Psoas muscle (tissue), 8 donors: ENCODE measurements around the gene TMEFF2. TPM values are rescaled to one million over a fixed set of nuclear protein-coding genes. Genes with fewer than 3 reads are reported as not detected.

Experiments used
- ATAC-seq, 4 donors: fragments of 200-7000 bp; cut with Tn5 transposase; one replicate each; pipeline ENCODE4 v1.9.1; 2020; ENCODE audit warnings: moderate library complexity in 3 of 4, mild to moderate bottlenecking in 2 of 4
- DNase-seq, 2 donors: peaks; one replicate each; pipeline ENCODE4 v3.0.0-alpha.2; 2020
- H3K27ac ChIP-seq: fragments of 200-600 bp; one replicate; pipeline ENCODE4 v1.8.0; 2022
- H3K27me3 ChIP-seq, 3 donors: fragments of 200-600 bp in 1 of 3; one replicate each; pipeline versions ENCODE4 v1.6.1 to v1.8.0; 2013 to 2022; ENCODE audit warnings: low read length in 2 of 3, mild to moderate bottlenecking in 2 of 3, moderate library complexity in 1 of 3; ENCODE audit not compliant: insufficient read depth in 3 of 3
- H3K36me3 ChIP-seq, 2 donors: fragments of 200-600 bp in 1 of 2; one replicate each; pipeline versions ENCODE4 v1.6.1 to v1.8.0; 2013 to 2022; ENCODE audit warnings: low read depth in 1 of 2, mild to moderate bottlenecking in 1 of 2, moderate library complexity in 1 of 2; ENCODE audit not compliant: insufficient read depth in 1 of 2
- H3K4me1 ChIP-seq: fragments of 200-600 bp; one replicate; pipeline ENCODE4 v1.8.0; 2022
- H3K4me3 ChIP-seq: fragments of 200-600 bp; one replicate; pipeline ENCODE4 v1.8.0; 2022; ENCODE audit warnings: mild to moderate bottlenecking
- H3K9me3 ChIP-seq: fragments of 200-600 bp; one replicate; pipeline ENCODE4 v1.8.0; 2022
- CTCF ChIP-seq: fragments of 200-600 bp; IDR thresholded peaks from one replicate; pipeline ENCODE4 v1.8.0; 2022; ENCODE audit warnings: antibody characterized with exemption
- WGBS, 3 donors: extraction: QIAGEN DNeasy Blood & Tissue Kit; methylation state at CpG; one replicate each; pipeline versions ENCODE4 v1.1.6 to v1.1.7; 2013; 5-methylcytosine and 5-hydroxymethylcytosine counted together
- intact Hi-C, 2 donors: fragments of 100-400 bp; cut with DNase I; formaldehyde crosslinking; loops; one replicate each; pipeline versions ENCODE4 v1.11.0 to v1.14.2; 2022
- polyA plus RNA-seq, 3 donors: library from polyadenylated mRNA; stranded (reverse); fragments of 200-250 nt; gene quantifications; one replicate each; pipeline ENCODE4 v1.2.3, GENCODE V29; 2013
- total RNA-seq, 4 donors: library from RNA; stranded (reverse); fragmentation: NEBNext Ultra II Directional in 2 of 4; extraction: Animal tissue kit (Norgen Biotek cat#: 25700) in 2 of 4; gene quantifications; one replicate each; pipeline versions ENCODE4 v1.2.1 to v1.2.4, GENCODE V29; 2021 to 2023
- donor health status: healthy with polysubstance abuse.
- donor health status: DM: no; HTN: no; CAD: no; lungs with moderate emphysema.
- donor health status: Bipolar disorder and iron deficiency.
- donor health status: healthy.
- donor health status: DM: yes; HTN: yes; CAD: no.
- donor health status: DM: no; HTN: no; CAD: no.
- donor health status: DM: no; HTN: no; CAD: no.
- donor health status: DM: yes; HTN: yes; CAD: no.

The TMEFF2 gene
- total and polyA plus RNA-seq, 7 donors: 0.07 to 0.47 (median 0.16) TPM; not detected in 4

DNA sequence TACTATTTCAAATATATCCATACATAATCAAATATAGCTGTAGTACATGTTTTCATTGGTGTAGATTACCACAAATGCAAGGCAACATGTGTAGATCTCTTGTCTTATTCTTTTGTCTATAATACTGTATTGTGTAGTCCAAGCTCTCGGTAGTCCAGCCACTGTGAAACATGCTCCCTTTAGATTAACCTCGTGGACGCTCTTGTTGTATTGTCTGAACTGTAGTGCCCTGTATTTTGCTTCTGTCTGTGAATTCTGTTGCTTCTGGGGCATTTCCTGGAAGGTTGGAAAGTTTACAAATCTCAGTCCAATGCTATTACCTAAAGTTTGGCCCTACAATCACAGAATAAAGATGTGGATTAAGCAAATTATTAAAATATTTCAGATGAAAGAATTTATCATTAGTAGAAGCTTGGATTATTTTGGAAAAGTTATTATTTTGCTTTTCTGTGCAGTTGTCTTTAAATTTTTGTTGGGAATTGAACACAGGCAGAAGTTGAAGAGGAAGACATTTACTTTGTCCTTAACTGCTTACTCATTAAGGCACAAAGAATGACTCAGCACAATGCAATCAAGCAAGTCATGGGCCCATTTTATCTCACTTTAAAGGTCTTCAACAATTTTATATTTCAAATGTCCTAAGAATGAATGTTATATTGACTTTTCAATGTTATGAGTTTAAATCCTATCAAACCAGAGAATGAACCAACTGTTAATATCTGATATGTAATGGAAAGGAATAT is 244.4 kb downstream of the TMEFF2 start:
- no peaks in the 10 kb centered on the region for H3K4me1 ChIP-seq
- H3K4me3 ChIP-seq: no peak overlapping the region
- H3K36me3 ChIP-seq: no peaks in the 10 kb centered on the region
- no peaks in the 10 kb centered on the region for H3K27me3 ChIP-seq
- ATAC-seq: no peak
- TF ChIP-seq CTCF: no peak
- intact Hi-C loops: no loop called here
- no peak overlapping the region for H3K27ac ChIP-seq
- WGBS, 3 donors: 72 to 86% (median 79%) methylated on average over 3 of the region's 3 CpGs
- H3K9me3 ChIP-seq: no peaks in the 10 kb centered on the region
- no peak for DNase-seq

DNA sequence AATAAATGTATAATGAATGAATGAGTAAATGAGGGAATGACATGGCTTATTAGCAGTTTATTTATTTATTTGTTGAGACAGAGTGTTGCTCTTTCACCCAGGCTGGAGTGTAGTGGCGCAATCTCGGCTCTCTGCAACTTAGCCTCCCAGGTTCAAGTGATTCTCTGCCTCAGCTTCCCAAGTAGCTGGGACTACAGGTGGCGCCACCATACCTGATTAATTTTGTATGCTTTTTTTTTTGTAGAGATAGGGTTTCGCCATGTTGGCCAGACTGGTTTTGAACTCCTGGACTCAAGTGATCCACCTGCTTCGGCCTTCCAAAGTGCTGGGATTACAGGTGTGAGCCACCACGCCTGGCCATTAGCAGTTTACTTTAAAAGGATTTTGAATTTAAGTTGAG is 247.5 kb downstream of the TMEFF2 start:
- Histone ChIP-seq H3K27ac (no peak overlapping the region), H3K4me1 (no peaks in the 10 kb centered on the region), H3K27me3 (no peaks in the 10 kb centered on the region), H3K9me3 (no peaks in the 10 kb centered on the region), H3K4me3 (no peak overlapping the region), H3K36me3 (no peaks in the 10 kb centered on the region)
- ATAC-seq (no peak), DNase-seq (no peak)
- intact Hi-C loops: no loop called here
- TF ChIP-seq CTCF: no peak
- 94 to 99% (median 97%) methylated on average over 6 of the region's 6 CpGs for WGBS, 3 donors

DNA sequence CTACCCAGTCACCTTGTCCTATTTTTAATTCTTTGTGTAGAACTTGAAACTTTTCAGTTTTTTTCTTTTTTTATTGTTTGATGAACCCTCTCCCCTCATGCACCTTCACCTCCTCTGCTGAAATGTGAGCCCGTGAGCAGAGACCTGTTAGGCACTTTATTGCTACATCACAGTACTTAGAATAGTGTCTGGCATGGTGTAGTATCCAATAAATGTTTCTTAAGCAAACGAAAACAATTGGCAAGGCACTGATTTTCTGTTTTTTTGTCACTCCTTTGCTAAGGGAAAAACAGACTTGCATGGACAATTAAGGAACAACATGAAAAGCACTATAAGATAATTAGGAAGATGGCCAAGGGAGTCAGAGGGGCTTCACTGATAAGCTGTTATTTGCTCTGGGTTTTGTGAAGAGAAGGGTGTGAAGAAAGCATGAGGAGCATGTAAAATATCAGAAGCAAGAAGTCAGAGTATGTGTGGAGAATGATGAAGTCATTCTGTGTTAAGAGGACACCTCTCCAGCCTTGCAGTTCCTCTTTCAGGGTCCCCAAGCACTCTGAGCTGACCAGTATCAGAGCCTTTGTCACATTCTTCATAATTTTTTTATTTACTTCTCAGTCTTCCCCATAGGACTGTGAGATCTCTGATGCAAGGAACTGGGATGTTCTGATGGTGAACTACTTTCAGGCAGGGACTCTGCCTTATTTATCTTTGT is 248.1 kb downstream of the TMEFF2 start:
- TF ChIP-seq CTCF: no peak
- no peaks in the 10 kb centered on the region for H3K9me3 ChIP-seq
- no peaks in the 10 kb centered on the region for H3K27me3 ChIP-seq
- intact Hi-C loops: no loop called here
- no peak overlapping the region for H3K4me3 ChIP-seq
- no peaks in the 10 kb centered on the region for H3K4me1 ChIP-seq
- DNase-seq (no peak), ATAC-seq (no peak)
- WGBS, 3 donors: 17 to 28% (median 24%) methylated on average over 2 of the region's 2 CpGs
- H3K36me3 ChIP-seq: no peaks in the 10 kb centered on the region
- H3K27ac ChIP-seq: no peak overlapping the region

DNA sequence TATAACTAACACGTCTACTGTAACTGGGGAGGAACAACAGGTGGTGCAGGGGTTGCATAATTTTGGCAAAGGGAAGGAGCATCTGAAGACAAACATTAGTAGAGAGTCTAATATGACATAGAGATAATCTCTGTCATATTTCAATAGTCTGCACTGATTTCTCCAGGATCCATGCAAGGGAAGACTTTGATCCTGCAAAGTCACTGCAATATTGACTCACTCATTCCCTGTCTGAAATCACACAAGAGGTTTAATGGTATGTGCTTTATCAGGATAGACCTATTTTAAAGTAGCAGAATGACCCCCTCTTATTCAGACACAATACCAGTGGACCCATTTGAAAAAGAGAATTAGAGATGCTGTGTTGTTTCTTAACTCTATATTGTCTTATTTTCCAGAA is 249.1 kb downstream of the TMEFF2 start:
- Histone ChIP-seq H3K27me3 (no peaks in the 10 kb centered on the region), H3K36me3 (no peaks in the 10 kb centered on the region), H3K4me3 (no peak overlapping the region), H3K27ac (no peak overlapping the region), H3K4me1 (no peaks in the 10 kb centered on the region), H3K9me3 (no peaks in the 10 kb centered on the region)
- intact Hi-C loops: no loop called here
- 28 to 51% (median 31%) methylated on average over 1 of the region's 1 CpG for WGBS, 3 donors
- TF ChIP-seq CTCF: no peak
- DNase-seq: no peak
- ATAC-seq: no peak
